Nephron (organoid): ENCODE measurements around the gene SLC12A8.

Experiments used
- H3K27ac Mint-ChIP-seq, 3 experiments: 2 replicates each; pipeline ENCODE4 v1.8.0; 2020; ENCODE audit warnings: mixed read lengths in 3 of 3, mild to moderate bottlenecking in 2 of 3, moderate library complexity in 1 of 3
- H3K27me3 Mint-ChIP-seq: 2 replicates; pipeline ENCODE4 v1.8.0; 2021; ENCODE audit warnings: low read depth, mild to moderate bottlenecking, moderate library complexity, mixed read lengths
- H3K36me3 Mint-ChIP-seq: 2 replicates; pipeline ENCODE4 v1.8.0; 2020; ENCODE audit warnings: low read depth, mixed read lengths
- H3K4me1 Mint-ChIP-seq: 2 replicates; pipeline ENCODE4 v1.8.0; 2020; ENCODE audit warnings: mixed read lengths
- H3K4me3 Mint-ChIP-seq, 3 experiments: 2 replicates each; pipeline ENCODE4 v1.8.0; 2020; ENCODE audit warnings: mild to moderate bottlenecking in 3 of 3, mixed read lengths in 3 of 3, moderate library complexity in 2 of 3
- H3K9me3 Mint-ChIP-seq: 2 replicates; pipeline ENCODE4 v1.8.0; 2020; ENCODE audit warnings: mixed read lengths
- TF ChIP-seq, protein P1 (sequence below), 3 experiments: fragments of 200-600 bp; sonication (generic); IDR thresholded peaks; one replicate each; pipeline ENCODE4 v1.5.0; 2021; ENCODE audit warnings: antibody characterized with exemption in 3 of 3; ENCODE audit not compliant: unreplicated experiment in 3 of 3

SLC12A8 gene

DNA sequence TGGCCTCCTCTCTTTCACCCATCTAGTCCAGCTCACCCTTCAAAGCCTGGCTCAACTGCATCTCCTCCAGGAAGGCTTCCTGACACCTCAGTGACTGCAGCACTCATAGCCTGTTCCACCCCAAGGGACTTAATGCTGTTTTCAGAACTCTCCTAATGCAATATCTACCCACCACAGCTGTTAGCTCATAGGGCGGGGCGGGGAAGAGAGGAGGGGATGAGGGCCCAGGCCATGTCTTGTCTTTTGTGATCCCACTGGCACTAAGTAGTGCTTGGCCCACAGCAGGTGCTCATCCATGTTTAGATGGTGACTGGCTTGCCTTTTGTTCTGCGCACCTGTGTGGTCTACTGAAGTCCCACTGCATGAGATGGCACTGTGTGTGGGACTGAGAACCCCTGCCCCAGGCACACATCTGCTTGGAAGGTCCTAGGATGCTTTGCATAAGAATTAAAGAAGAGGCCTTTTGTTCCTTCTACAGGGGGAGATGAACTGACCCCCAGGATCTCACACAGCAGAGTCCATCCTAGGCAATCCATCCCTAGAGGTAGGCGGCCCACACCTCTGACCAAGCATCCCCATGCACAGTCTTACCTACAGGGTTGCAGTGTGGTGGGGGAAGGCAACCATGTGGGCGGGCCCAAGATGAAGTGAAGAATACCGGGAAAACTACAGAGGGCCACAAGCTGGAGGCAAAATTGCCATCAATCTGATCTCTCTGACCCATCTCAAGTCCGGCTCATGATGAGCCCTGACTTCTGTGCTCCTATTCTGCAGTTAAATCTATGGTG lies 23.0 kb downstream of the SLC12A8 start:
- no peaks in the 10 kb centered on the region for H3K36me3 Mint-ChIP-seq
- H3K27ac Mint-ChIP-seq: peak overlapping the region in 1 of 3 experiments; percentile 25
- H3K4me1 Mint-ChIP-seq: peaks cover 24% of the 10 kb centered on the region
- no peak overlapping the region for H3K4me3 Mint-ChIP-seq
- peaks cover 8% of the 10 kb centered on the region for H3K27me3 Mint-ChIP-seq
- TF ChIP-seq, protein P1, sequence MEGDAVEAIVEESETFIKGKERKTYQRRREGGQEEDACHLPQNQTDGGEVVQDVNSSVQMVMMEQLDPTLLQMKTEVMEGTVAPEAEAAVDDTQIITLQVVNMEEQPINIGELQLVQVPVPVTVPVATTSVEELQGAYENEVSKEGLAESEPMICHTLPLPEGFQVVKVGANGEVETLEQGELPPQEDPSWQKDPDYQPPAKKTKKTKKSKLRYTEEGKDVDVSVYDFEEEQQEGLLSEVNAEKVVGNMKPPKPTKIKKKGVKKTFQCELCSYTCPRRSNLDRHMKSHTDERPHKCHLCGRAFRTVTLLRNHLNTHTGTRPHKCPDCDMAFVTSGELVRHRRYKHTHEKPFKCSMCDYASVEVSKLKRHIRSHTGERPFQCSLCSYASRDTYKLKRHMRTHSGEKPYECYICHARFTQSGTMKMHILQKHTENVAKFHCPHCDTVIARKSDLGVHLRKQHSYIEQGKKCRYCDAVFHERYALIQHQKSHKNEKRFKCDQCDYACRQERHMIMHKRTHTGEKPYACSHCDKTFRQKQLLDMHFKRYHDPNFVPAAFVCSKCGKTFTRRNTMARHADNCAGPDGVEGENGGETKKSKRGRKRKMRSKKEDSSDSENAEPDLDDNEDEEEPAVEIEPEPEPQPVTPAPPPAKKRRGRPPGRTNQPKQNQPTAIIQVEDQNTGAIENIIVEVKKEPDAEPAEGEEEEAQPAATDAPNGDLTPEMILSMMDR (IDR thresholded peaks at IDR 0.05; ENCODE audit: unreplicated experiment in 3 of 3): no peak
- no peaks in the 10 kb centered on the region for H3K9me3 Mint-ChIP-seq

DNA sequence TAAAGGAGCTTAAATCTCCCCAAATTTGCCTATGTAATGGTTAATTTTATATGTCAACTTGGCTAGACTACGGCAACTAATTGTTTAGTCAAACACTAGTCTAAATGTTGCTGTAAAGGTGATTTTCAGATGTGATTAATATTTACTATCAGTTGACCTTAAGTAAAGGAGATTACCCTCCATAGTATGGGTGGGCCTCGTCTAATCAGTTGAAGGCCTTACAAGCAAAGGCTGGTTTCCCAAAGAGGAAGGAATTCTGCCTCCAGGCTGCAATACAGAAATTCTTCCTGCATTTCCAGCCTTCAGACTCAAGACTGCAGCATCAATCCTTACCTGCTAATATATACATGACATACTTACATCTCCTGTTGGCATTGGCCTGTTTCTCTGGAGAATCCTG lies 23.6 kb downstream of the SLC12A8 start:
- TF ChIP-seq, protein P1 (IDR thresholded peaks at IDR 0.05; ENCODE audit: unreplicated experiment in 3 of 3): no peak
- Mint-ChIP-seq H3K36me3 (no peaks in the 10 kb centered on the region), H3K9me3 (no peaks in the 10 kb centered on the region), H3K27ac (peak overlapping the region in 1 of 3 experiments; percentile 25), H3K4me1 (peaks cover 27% of the 10 kb centered on the region), H3K4me3 (no peak overlapping the region), H3K27me3 (peaks cover 8% of the 10 kb centered on the region)

GRCh38 chr3:125187599-125187910 lies 25.0 kb downstream of the SLC12A8 start:
- Mint-ChIP-seq H3K36me3 (no peaks in the 10 kb centered on the region), H3K9me3 (no peaks in the 10 kb centered on the region), H3K4me1 (peaks cover 27% of the 10 kb centered on the region), H3K27ac (peak overlapping the region in 2 of 3 experiments; percentile 30 to 94), H3K27me3 (no peaks in the 10 kb centered on the region), H3K4me3 (no peak overlapping the region)
- TF ChIP-seq, protein P1 (IDR thresholded peaks at IDR 0.05; ENCODE audit: unreplicated experiment in 3 of 3): no peak

DNA sequence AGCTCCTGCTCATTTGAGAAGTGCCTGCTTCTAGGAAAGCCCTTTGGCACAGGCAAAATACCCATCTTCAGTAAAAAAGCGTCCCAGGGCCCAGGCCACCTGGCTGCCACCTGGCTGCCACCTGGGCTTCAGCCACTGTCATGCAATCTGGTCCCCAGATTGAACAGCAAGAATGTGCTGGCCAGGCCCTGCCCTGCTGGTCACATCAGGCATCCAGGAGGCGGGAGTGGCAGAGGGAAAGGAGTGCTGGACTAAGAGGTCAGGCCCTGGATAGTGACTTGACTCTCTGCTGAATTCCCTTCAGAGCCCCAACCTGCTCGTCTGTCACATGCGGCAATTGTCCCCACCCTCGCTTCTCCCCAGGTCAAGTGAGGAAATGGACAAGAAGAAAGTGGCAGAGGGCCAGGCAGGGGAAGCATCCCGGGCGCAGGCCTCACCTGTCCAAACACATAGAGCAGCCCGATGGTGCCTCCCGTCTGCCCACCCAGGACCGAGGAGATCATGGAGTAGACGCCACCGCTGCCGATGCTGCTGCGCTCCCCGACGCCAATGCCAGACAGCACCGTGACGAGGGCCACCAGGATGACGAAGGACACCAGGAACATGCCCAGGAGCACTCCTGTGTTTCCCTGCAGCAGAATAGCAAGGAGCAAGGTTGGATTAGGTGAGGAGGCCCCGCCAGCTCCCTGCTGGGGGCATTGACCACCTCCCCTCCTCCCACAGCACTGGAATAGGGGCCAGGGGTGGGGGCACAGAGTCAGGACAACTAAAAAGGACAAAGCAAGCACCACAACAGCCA lies 25.5 kb downstream of the SLC12A8 start:
- peak overlapping the region in 1 of 3 experiments; percentile 4 for H3K4me3 Mint-ChIP-seq

GRCh38 chr3:125186261-125186787 lies 26.2 kb downstream of the SLC12A8 start:
- peaks cover 27% of the 10 kb centered on the region for H3K4me1 Mint-ChIP-seq
- no peaks in the 10 kb centered on the region for H3K9me3 Mint-ChIP-seq
- TF ChIP-seq, protein P1 (IDR thresholded peaks at IDR 0.05; ENCODE audit: unreplicated experiment in 3 of 3): no peak
- no peaks in the 10 kb centered on the region for H3K27me3 Mint-ChIP-seq
- H3K4me3 Mint-ChIP-seq: peak overlapping the region; percentile 4 to 11 (median 4)
- H3K27ac Mint-ChIP-seq: peak overlapping the region; percentile 86 to 94 (median 89)
- H3K36me3 Mint-ChIP-seq: no peaks in the 10 kb centered on the region

More for the DNA sequence above, 25.5 kb downstream of the SLC12A8 start:
- H3K9me3 Mint-ChIP-seq: no peaks in the 10 kb centered on the region
- peak overlapping the region; percentile 86 to 94 (median 89) for H3K27ac Mint-ChIP-seq
- H3K36me3 Mint-ChIP-seq: no peaks in the 10 kb centered on the region
- TF ChIP-seq, protein P1 (IDR thresholded peaks at IDR 0.05; ENCODE audit: unreplicated experiment in 3 of 3): no peak
- H3K27me3 Mint-ChIP-seq: no peaks in the 10 kb centered on the region
- H3K4me1 Mint-ChIP-seq: peaks cover 27% of the 10 kb centered on the region
